ENCODE data around the gene CYP2S1.
"Not testable (repeated sequence)": the region's sequence is repeated elsewhere in the genome, so short reads cannot be mapped to it uniquely, and the experiment has no call there.

The CYP2S1 gene

GRCh38 chr19:41226874-41227390 lies 33.9 kb downstream of the CYP2S1 start:
- DNase-seq = no peak

DNA sequence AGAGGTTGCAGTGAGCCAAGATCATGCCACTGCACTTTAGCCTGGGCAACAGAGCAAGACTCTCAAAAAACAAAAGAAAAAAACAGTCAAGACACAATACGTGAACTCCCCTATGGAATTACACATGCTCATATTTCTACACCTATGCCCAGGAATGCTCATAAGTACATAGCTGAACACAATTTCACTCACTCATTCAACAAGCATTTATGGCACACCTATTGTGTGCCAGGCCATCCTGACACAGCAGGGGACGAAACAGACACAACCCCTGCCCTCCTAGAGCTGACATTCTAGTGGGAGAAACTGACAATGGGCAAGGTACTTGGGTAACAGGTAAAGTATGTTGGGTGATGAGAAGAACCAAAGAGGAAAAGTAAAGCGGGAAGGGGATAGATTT lies 35.5 kb downstream of the CYP2S1 start:
- no peak for DNase-seq

DNA sequence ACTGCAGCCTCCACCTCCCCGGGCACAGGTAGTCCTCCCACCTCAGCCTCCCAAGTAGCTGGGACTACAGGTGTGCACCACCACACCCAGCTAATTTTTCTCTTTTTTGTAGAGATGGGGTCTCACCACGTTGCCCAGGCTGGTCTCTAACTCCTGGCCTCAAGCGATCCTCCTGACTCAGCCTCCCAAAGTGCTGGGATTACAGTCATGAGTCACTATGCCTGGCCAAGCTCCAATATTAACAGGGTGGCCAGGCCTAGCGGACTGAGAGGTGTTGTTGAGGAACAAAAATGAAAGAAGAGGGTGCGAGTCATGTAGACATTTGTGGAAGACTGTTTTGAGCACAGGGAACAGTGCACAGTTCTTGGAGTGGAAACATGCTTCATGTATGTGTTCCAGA lies 36.3 kb downstream of the CYP2S1 start:
- DNase-seq = not testable (repeated sequence)

- DNase-seq = no peak
Observed at GRCh38 chr19:41230067-41230857, 37.2 kb downstream of the CYP2S1 start.

DNA sequence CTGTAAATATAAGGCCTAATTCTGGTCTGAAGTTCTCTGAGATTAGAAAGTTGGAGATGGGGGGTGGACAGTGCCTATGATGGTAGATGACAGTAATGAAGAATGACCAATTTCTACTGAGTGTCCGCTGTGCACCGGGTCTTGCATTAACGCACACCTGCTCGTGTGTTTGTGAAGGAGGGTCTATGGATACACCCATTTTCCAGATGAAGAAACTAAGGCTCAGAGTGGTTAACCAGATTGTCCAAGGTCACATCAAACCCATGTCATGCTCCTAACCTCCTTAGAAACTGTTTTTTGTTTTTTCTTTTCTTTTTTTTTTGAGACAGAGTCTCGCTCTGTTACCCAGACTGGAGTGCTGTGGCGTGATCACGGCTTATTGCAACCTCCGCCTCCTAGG lies 39.7 kb downstream of the CYP2S1 start:
- no peak for DNase-seq

DNA sequence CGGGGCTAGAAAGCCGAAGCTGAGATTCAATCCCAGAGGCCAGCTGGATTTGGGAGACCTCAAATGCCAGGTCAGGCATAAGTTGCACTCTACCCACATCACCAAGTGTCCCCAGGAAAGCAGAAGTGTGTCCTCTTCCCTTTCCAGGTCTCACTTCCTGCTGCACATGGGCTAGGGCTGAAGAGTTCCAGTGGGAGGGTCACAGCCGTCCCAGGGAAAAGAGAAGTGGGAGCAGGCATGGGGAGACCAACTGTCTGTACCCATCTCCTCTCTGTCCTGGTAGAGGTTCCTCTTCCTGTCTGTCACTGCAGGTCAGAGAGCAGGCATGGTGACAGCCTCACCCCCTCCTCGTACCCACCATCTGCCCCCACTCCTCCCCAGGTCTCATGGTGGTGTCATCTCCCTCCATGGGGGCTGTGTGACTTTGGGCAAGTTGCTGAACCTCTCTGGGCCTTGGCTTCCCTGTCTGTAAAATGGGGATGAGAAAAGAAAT lies 40.8 kb downstream of the CYP2S1 start:
- DNase-seq = no peak

- no peak for DNase-seq
Observed at GRCh38 chr19:41234512-41235168, 41.6 kb downstream of the CYP2S1 start.

DNA sequence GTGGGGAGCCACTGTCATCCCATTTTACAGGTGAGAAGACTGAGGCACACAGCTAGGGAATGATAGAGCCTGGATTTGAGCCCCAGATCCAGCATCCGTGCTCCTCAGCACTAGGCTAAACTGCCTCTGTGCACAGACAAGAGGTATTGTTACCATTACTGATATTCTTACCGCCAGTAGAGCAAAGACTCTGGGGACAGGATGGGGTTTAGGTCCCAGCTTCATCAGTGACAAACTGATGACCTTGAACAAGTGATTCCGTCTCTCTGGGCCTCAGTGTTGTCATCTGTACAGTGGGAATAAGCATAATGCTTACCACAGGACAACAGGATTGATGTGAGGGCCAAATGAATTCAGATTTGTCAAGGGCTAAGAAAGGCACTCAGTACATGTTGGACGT lies 42.5 kb downstream of the CYP2S1 start:
- no peak for DNase-seq

- no peak for DNase-seq
Observed at GRCh38 chr19:41238244-41238643, 45.2 kb downstream of the CYP2S1 start.

DNA sequence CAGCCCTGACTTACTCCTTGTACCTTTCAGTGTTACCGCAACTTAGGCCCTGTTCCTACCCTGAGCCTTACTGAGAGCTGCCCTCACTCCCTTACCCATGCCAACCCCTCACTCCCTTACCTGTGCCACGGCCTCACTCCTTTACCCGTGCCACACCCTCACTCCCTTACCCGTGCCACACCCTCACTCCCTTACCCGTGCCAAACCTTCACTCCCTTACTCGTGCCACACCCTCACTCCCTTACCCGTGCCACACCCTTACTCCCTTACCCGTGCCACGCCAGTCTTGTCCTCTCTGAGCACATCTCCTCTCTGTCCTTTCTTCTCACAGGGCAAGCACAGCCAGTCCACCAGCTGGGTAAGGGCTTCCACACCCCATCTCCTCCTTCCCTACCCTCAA lies 46.3 kb downstream of the CYP2S1 start:
- no peak for DNase-seq

GRCh38 chr19:41239961-41240574 lies 47.0 kb downstream of the CYP2S1 start:
- DNase-seq = no peak

DNA sequence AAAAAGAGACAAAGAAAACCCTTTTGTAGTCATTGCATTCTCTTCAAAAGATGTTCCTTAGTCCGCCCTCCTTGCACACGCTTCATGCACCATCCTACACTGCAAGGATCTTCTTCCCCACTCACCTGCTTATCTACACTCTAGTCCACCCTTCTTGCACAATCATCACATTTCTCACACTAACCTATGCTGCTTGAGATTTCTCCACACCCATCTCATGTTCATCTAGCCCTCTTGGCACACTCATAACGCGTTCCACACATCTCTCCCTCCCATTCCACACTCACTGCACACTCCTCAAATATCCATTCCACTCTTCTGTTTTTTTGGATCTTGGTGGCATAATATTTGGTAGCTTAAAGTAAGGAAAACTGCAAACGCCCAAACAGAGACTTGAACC lies 48.8 kb downstream of the CYP2S1 start:
- no peak for DNase-seq

DNA sequence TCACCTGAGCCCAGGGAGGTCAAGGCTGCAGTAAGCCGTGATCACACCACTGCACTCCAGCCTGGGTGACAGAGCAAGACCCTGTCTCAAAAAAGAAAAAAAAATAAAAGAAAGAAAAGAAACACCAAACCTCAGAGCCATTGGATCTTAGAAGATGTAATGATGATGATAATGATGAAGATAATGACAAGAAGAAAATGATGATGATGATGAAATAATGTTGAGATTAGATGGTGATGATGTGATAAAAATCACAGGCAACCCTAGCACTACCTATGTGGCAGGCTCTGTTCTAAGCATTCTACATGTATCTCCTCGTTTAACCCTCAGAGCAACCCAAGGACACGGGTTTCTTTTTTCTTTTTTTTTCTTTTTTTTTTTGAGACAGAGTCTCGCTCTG lies 51.1 kb downstream of the CYP2S1 start:
- DNase-seq = no peak

- no peak for DNase-seq
Observed at GRCh38 chr19:41245843-41246242, 52.8 kb downstream of the CYP2S1 start.

DNA sequence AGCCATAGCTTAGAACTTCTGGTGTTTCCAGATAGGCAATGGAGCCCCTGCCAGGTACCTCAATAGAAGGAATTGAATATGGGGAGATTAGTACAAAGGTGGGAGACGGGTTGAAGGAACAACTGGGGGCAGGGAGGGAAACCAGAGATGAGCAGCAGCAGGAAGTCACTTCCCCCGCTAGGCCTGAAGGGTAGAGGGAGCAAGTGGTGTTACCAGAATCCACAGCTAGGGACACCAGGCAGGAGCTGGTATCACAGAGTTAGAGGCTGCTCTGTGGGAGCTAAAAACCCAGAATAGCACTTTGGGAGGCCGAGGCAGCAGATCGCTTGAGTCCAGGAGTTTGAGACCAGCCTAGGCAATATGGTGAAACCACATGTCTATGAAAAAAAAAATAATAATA lies 55.9 kb downstream of the CYP2S1 start:
- no peak for DNase-seq

DNA sequence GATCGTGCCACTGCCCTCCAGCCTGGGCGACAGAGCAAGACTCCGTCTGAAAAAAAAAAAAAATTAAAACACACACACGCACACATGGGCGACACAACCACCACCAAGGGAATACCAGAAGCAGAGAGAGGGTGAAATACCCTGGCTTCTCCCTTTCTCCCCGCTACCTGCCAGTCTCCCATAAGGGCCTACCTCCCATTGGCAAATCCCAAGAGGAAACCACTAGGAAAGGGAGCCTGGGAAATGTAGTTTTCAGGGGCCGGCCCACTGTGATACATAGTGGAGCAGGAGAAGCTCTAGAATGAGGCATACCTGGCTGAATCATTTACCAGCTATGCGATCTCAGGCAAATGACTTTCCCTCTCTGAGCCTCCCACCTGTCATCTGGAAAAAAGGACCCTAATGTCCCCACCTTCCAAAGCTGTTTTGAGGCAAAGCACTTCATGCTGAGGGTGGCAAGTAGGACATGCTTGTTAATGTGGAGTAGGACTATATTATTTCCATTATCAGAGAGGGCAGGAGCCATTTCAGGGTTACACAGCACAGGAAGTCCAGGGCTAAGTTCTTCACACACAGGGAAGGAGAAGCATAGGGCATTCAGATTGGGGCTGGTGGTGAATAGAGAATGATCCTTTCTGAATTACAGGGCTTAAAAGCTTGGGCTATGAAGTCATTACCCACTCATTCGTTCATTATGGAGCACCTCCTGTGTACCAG lies 56.8 kb downstream of the CYP2S1 start:
- DNase-seq = no peak

- DNase-seq = no peak
Observed at GRCh38 chr19:41253660-41254059, 60.6 kb downstream of the CYP2S1 start.

GRCh38 chr19:41255171-41255570 lies 62.2 kb downstream of the CYP2S1 start:
- no peak for DNase-seq

Data from NCI-H187 treated with DMSO at 0.1 percent for 48 hours (cell line).